ENCODE data around the gene WFDC2.

The WFDC2 gene

DNA sequence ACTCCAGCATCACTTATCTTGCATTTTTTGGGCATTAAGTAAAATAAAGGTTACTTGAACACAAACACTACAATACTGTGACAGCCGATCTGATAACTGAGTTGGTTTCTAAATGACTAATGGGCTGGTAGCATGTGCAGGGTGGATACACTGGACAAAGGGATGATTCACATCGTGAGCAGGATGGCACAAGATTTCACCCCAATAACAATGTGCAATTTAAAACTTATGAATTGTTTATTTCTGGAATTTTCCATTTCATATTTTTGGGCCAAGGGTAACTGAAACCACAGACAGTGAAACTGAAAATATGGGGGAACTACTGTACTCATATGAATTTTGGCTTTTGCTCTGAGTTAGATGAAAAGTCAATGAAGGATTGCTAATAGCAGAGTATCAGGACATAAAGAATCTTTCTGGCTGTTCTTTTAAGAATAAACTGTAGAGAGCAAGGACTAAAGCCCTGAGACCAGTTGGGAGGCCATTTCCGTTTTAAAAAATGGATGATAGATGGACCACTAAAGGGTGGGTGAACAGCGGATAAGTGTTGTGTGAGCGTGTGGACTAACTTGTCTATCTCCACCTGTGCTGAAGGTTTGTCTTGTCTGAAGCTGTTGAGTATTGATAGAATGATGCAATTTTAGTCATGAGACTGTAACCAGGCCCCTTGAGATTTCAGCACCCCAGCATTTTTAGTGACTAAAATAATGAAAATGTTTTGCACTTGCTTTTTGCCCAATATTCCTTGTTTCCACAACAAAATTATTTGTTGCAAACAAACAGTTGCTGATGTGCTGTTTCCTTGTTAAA lies 37.7 kb downstream of the WFDC2 start:
- H3K9me3 ChIP-seq (replicated peaks; ENCODE audit: insufficient read depth, low read length) = no peaks in the 10 kb centered on the region
- H4K20me1 ChIP-seq (ENCODE audit: insufficient read depth, low read length) = no peaks in the 10 kb centered on the region
- peaks cover 9% of the 10 kb centered on the region; the same call in 1 of the 2 replicates for H3F3A ChIP-seq (ENCODE audit: insufficient read depth, low read length)
- H3K27me3 ChIP-seq (replicated peaks; ENCODE audit: insufficient read depth, low read length) = no peaks in the 10 kb centered on the region
- H3K9me2 ChIP-seq (replicated peaks; ENCODE audit: insufficient read depth, low read length) = no peaks in the 10 kb centered on the region
- H3K79me2 ChIP-seq (ENCODE audit: low read length) = no peaks in the 10 kb centered on the region
- no peak overlapping the region for H3K9ac ChIP-seq (ENCODE audit: low read length)
- H3K27ac ChIP-seq (ENCODE audit: low read length) = peak overlapping the region; percentile 14; the same call in 1 of the 2 replicates
- no peak overlapping the region for H3K4me3 ChIP-seq (ENCODE audit: low read length)
- H3K4me2 ChIP-seq (ENCODE audit: low read depth, low read length) = peak overlapping the region; percentile 25; the same call in 1 of the 2 replicates
- peaks cover 20% of the 10 kb centered on the region for H3K4me1 ChIP-seq (ENCODE audit: low read length)
- no peak overlapping the region for H2AFZ ChIP-seq (ENCODE audit: low read length)
- H3K36me3 ChIP-seq (replicated peaks; ENCODE audit: insufficient read depth, low read length) = no peaks in the 10 kb centered on the region
- TF ChIP-seq EZH2 (optimal IDR thresholded peaks at IDR 0.05; ENCODE audit: low read depth, low read length) = no peak
- no peak for TF ChIP-seq EZH2phosphoT487 (IDR thresholded peaks at IDR 0.05; ENCODE audit: low read length)
- TF ChIP-seq, protein P1, sequence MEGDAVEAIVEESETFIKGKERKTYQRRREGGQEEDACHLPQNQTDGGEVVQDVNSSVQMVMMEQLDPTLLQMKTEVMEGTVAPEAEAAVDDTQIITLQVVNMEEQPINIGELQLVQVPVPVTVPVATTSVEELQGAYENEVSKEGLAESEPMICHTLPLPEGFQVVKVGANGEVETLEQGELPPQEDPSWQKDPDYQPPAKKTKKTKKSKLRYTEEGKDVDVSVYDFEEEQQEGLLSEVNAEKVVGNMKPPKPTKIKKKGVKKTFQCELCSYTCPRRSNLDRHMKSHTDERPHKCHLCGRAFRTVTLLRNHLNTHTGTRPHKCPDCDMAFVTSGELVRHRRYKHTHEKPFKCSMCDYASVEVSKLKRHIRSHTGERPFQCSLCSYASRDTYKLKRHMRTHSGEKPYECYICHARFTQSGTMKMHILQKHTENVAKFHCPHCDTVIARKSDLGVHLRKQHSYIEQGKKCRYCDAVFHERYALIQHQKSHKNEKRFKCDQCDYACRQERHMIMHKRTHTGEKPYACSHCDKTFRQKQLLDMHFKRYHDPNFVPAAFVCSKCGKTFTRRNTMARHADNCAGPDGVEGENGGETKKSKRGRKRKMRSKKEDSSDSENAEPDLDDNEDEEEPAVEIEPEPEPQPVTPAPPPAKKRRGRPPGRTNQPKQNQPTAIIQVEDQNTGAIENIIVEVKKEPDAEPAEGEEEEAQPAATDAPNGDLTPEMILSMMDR (IDR thresholded peaks at IDR 0.05; ENCODE audit: low read length) = no peak
- DNase-seq = peak; percentile 45

DNA sequence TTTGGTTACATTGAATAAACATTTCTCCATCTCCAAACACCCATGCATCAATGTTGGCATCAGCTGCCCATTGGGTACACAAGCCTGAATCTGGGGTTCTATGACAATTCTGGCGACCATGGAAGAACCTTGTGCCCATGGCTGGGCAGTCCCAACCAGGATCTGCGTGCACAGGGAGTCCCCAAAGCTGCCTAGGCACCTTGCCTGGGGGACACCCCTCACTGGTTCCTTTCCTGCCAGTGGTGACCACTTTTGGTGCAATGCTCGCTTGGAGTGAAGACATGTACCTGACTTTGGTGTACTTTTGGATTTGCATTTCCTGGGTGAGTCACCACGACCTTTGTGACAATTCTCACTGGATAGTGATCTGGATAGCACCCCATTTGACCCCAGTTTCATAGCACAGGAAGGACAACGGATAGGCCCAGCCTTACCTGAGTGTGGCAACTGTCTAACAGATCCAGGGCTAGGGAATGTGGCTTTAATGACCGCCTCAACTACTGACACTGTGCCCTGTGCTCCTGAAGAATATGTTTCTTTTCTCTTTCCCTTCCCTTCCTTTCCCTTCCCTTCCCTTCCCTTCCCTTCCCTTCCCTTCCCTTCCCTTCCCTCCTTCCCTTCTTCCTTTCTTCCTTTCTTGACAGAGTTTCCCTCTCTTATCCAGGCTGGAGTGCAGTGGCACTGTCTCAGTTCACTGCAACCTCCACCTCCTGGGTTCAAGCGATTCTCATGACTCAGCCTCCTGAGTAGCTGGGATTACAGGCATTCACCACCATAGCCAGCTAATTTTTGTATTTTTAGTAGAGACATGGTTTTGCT lies 38.7 kb downstream of the WFDC2 start:
- H3K27me3 ChIP-seq (replicated peaks; ENCODE audit: insufficient read depth, low read length) = no peaks in the 10 kb centered on the region
- peaks cover 20% of the 10 kb centered on the region for H3K4me1 ChIP-seq (ENCODE audit: low read length)
- no peak overlapping the region for H2AFZ ChIP-seq (ENCODE audit: low read length)
- H3K27ac ChIP-seq (ENCODE audit: low read length) = no peak overlapping the region
- H3K9ac ChIP-seq (ENCODE audit: low read length) = no peak overlapping the region
- no peaks in the 10 kb centered on the region for H4K20me1 ChIP-seq (ENCODE audit: insufficient read depth, low read length)
- TF ChIP-seq EZH2 (optimal IDR thresholded peaks at IDR 0.05; ENCODE audit: low read depth, low read length) (no peak), EZH2phosphoT487 (IDR thresholded peaks at IDR 0.05; ENCODE audit: low read length) (no peak)
- TF ChIP-seq, protein P1 (IDR thresholded peaks at IDR 0.05; ENCODE audit: low read length) = no peak
- no peaks in the 10 kb centered on the region for H3K9me3 ChIP-seq (replicated peaks; ENCODE audit: insufficient read depth, low read length)
- no peak overlapping the region for H3K4me2 ChIP-seq (ENCODE audit: low read depth, low read length)
- no peaks in the 10 kb centered on the region for H3K36me3 ChIP-seq (replicated peaks; ENCODE audit: insufficient read depth, low read length)
- H3K4me3 ChIP-seq (ENCODE audit: low read length) = no peak overlapping the region
- H3K79me2 ChIP-seq (ENCODE audit: low read length) = no peaks in the 10 kb centered on the region
- H3K9me2 ChIP-seq (replicated peaks; ENCODE audit: insufficient read depth, low read length) = no peaks in the 10 kb centered on the region
- no peak for DNase-seq
- H3F3A ChIP-seq (ENCODE audit: insufficient read depth, low read length) = peaks cover 9% of the 10 kb centered on the region; the same call in 1 of the 2 replicates

DNA sequence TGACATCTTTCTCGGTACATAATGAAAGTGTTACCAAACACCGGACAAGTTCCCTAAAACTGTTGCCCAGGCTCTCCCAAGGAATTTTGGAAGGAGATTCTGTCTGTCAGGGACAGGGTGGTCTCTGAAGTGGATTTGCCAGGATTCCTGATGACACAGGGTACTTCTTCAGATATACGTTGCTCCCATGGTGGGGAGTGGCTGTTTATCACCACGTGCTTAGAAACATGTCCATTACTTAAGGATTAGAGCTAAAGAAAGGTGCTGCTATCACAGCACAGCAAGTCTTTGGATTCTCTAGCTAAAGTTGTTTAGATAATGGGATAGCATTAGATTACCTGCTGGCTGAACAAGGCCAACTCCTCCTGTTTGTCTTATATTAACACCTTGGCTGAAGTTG lies 39.5 kb downstream of the WFDC2 start:
- Histone ChIP-seq H3F3A (ENCODE audit: insufficient read depth, low read length) (peaks cover 9% of the 10 kb centered on the region; the same call in 1 of the 2 replicates), H3K4me3 (ENCODE audit: low read length) (no peak overlapping the region), H3K4me1 (ENCODE audit: low read length) (peaks cover 20% of the 10 kb centered on the region), H2AFZ (ENCODE audit: low read length) (no peak overlapping the region), H3K79me2 (ENCODE audit: low read length) (no peaks in the 10 kb centered on the region), H3K36me3 (replicated peaks; ENCODE audit: insufficient read depth, low read length) (no peaks in the 10 kb centered on the region), H3K9me3 (replicated peaks; ENCODE audit: insufficient read depth, low read length) (no peaks in the 10 kb centered on the region), H4K20me1 (ENCODE audit: insufficient read depth, low read length) (no peaks in the 10 kb centered on the region), H3K4me2 (ENCODE audit: low read depth, low read length) (no peak overlapping the region), H3K27me3 (replicated peaks; ENCODE audit: insufficient read depth, low read length) (no peaks in the 10 kb centered on the region), H3K9ac (ENCODE audit: low read length) (no peak overlapping the region), H3K9me2 (replicated peaks; ENCODE audit: insufficient read depth, low read length) (no peaks in the 10 kb centered on the region), H3K27ac (ENCODE audit: low read length) (no peak overlapping the region)
- DNase-seq = no peak
- TF ChIP-seq EZH2 (optimal IDR thresholded peaks at IDR 0.05; ENCODE audit: low read depth, low read length) (no peak), EZH2phosphoT487 (IDR thresholded peaks at IDR 0.05; ENCODE audit: low read length) (no peak)
- TF ChIP-seq, protein P1 (IDR thresholded peaks at IDR 0.05; ENCODE audit: low read length) = no peak

Measured in MM.1S (cell line).